PC-9 (cell line): Measurements from ENCODE around the gene TTC7B. TPM values are rescaled to one million over a fixed set of nuclear protein-coding genes. Genes with fewer than 3 reads are reported as not detected.

ENCODE experiments used
- BruUV-seq: library from RNA; stranded (reverse); fragments of 400-500 nt; replicated peaks from 2 replicates; lab custom pipeline; 2021; lab: Mats Ljungman, UMichigan
- CTCF ChIA-PET: fragments of 300-600 bp; sonication (Branson Sonifier 250); formaldehyde crosslinking; loops from one replicate; lab custom pipeline; 2022; ENCODE audit warnings: antibody characterized with exemption; lab: Charles Lee
- POLR2A ChIA-PET: fragments of 300-600 bp; sonication (Branson Sonifier 250); formaldehyde crosslinking; loops from one replicate; lab custom pipeline; 2022; ENCODE audit warnings: antibody characterized with exemption; ENCODE audit not compliant: unreplicated experiment; lab: Charles Lee
- DNase-seq, 2 experiments: peaks; one replicate each; pipeline versions ENCODE4 v3.0.0 to v3.0.0-alpha.2; 2015 to 2022; ENCODE audit warnings: mixed read lengths in 1 of 2
- H2AFZ ChIP-seq: fragments of 200-600 bp; sonication (generic); 2 replicates; pipeline ENCODE4 v1.8.1; 2017; ENCODE audit warnings: antibody characterized with exemption
- H3F3A ChIP-seq: fragments of 200-600 bp; sonication (generic); 2 replicates; pipeline ENCODE4 v1.8.1; 2017; ENCODE audit warnings: antibody characterized with exemption, mild to moderate bottlenecking, low read depth; ENCODE audit not compliant: insufficient read depth
- H3K27ac ChIP-seq: fragments of 200-600 bp; sonication (generic); 2 replicates; pipeline ENCODE4 v1.6.1; 2016; ENCODE audit warnings: mixed run types
- H3K27me3 ChIP-seq: fragments of 200-600 bp; sonication (generic); 2 replicates; pipeline ENCODE4 v1.6.1; 2016; ENCODE audit warnings: low read depth, mixed run types; ENCODE audit not compliant: insufficient read depth
- H3K36me3 ChIP-seq: fragments of 200-600 bp; sonication (generic); 2 replicates; pipeline ENCODE4 v1.6.1; 2016; ENCODE audit warnings: low read depth, mixed run types
- H3K4me1 ChIP-seq: fragments of 200-600 bp; sonication (generic); replicated peaks from 2 replicates; pipeline ENCODE4 v1.6.1; 2016; ENCODE audit warnings: mixed run types; ENCODE audit not compliant: insufficient read depth
- H3K4me2 ChIP-seq: fragments of 200-600 bp; sonication (generic); 2 replicates; pipeline ENCODE4 v1.6.1; 2017; ENCODE audit warnings: mixed run types
- H3K4me3 ChIP-seq: fragments of 200-600 bp; sonication (generic); 2 replicates; pipeline ENCODE4 v1.6.1; 2016; ENCODE audit warnings: mixed run types
- H3K79me2 ChIP-seq: fragments of 200-600 bp; sonication (generic); 2 replicates; pipeline ENCODE4 v1.6.1; 2017; ENCODE audit warnings: low read depth, mixed run types
- H3K9me2 ChIP-seq: fragments of 200-600 bp; sonication (generic); 2 replicates; pipeline ENCODE4 v1.8.1; 2017; ENCODE audit warnings: mild to moderate bottlenecking; ENCODE audit not compliant: insufficient read depth
- H3K9me3 ChIP-seq: fragments of 200-600 bp; sonication (generic); 2 replicates; pipeline ENCODE4 v1.8.1; 2016; ENCODE audit warnings: low read depth; ENCODE audit not compliant: insufficient read depth
- H4K20me1 ChIP-seq: fragments of 200-600 bp; sonication (generic); 2 replicates; pipeline ENCODE4 v1.8.1; 2017; ENCODE audit not compliant: insufficient read depth
- EZH2 ChIP-seq: fragments of 200-600 bp; sonication (generic); IDR thresholded peaks from 2 replicates; pipeline ENCODE4 v1.8.0; 2017; ENCODE audit warnings: antibody characterized with exemption, low read depth
- intact Hi-C: fragments of 100-400 bp; cut with micrococcal nuclease; formaldehyde crosslinking; loops from one replicate; pipeline ENCODE4 v1.10.0; 2022; ENCODE audit not compliant: unreplicated experiment
- total RNA-seq: library from RNA; stranded (reverse); gene quantifications from 2 replicates; pipeline ENCODE4 v1.2.3, GENCODE V29; 2021
- TF ChIP-seq, protein P1 (sequence below): fragments of 200-600 bp; sonication (generic); conservative IDR thresholded peaks from 2 replicates; pipeline ENCODE4 v1.6.1; 2017; ENCODE audit warnings: mixed run types, antibody characterized with exemption, mild to moderate bottlenecking, moderate library complexity

The TTC7B gene
- total RNA-seq, 1 experiment from 2014 or later, result 6.8 TPM

DNA sequence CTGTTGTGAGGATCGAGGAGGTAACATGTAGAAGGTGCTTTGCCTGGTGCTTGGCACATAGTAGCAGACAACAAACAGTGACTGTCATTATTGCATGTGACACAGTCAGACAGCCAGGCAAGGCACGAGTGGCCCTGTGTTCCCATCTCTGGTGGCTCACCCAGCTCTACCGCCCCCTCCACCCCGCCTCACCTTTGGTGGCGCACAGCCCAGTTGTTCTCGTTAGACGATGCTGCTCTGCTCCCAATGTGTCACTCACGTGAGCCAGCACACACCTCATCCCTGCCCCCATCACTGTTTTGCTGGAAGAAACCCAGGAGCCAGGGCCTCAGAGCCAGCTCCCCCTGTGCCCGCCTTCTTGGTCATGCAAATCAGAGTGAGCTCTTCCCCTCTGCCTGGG lies 306.1 kb downstream of the TTC7B start:
- 0 out of 2 replicates have a peak overlapping the region, but pooled peaks have one; percentile 12 for H3K27ac ChIP-seq
- no peaks in the 10 kb centered on the region for H3K9me3 ChIP-seq
- H3K9me2 ChIP-seq, result no peaks in the 10 kb centered on the region
- H3K4me2 ChIP-seq, result peak overlapping the region; percentile 68; the same call in 1 of the 2 replicates
- no peaks in the 10 kb centered on the region for H3K27me3 ChIP-seq
- H3K79me2 ChIP-seq, result no peaks in the 10 kb centered on the region
- H2AFZ ChIP-seq, result no peak overlapping the region
- intact Hi-C loops, result loop anchor here (1.0 to 10.0 kb wide), 4 partner anchors 14 to 555 kb away; partner anchors contain the start of gene RPS6KA5
- no peaks in the 10 kb centered on the region for H3K36me3 ChIP-seq
- H4K20me1 ChIP-seq, result no peaks in the 10 kb centered on the region
- H3K4me3 ChIP-seq, result no peak overlapping the region
- CTCF ChIA-PET, result no interaction called here
- peaks cover 69% of the 10 kb centered on the region for H3K4me1 ChIP-seq
- BruUV-seq, result no TSS peak
- POLR2A ChIA-PET, result no interaction called here
- peak; percentile 49 to 57 for DNase-seq
- no peak for TF ChIP-seq EZH2
- peaks cover 7% of the 10 kb centered on the region; the same call in 1 of the 2 replicates for H3F3A ChIP-seq

DNA sequence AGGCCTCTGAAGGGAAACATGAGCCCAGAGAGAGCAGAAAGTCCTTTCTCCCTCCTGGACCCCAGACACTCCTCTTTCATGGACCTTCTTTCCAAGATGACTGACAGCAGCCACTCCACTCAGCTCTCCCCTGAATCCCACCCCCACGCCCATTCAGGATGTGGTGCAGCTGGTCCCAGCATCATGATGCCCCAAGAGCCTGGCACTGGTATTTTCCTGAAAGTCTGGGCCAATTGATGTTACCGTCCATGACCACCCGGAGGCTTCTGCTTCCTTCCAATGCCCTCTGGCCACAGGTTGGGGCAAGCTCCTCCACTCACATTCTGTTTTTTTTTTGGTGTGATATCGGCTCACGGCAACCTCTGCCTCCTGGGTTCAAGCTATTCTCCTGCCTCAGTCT lies 306.8 kb downstream of the TTC7B start:
- POLR2A ChIA-PET, result no interaction called here
- BruUV-seq, result no TSS peak
- Histone ChIP-seq H2AFZ (no peak overlapping the region), H3K36me3 (no peaks in the 10 kb centered on the region), H3K4me2 (peak overlapping the region; percentile 68), H4K20me1 (no peaks in the 10 kb centered on the region), H3K9me3 (no peaks in the 10 kb centered on the region), H3K4me1 (peaks cover 69% of the 10 kb centered on the region), H3K9me2 (no peaks in the 10 kb centered on the region), H3F3A (peaks cover 7% of the 10 kb centered on the region; the same call in 1 of the 2 replicates), H3K4me3 (no peak overlapping the region), H3K27me3 (no peaks in the 10 kb centered on the region), H3K79me2 (no peaks in the 10 kb centered on the region), H3K27ac (0 out of 2 replicates have a peak overlapping the region, but pooled peaks have one; percentile 34)
- DNase-seq, result no peak
- intact Hi-C loops, result no loop called here
- TF ChIP-seq EZH2, result no peak
- TF ChIP-seq, protein P1, sequence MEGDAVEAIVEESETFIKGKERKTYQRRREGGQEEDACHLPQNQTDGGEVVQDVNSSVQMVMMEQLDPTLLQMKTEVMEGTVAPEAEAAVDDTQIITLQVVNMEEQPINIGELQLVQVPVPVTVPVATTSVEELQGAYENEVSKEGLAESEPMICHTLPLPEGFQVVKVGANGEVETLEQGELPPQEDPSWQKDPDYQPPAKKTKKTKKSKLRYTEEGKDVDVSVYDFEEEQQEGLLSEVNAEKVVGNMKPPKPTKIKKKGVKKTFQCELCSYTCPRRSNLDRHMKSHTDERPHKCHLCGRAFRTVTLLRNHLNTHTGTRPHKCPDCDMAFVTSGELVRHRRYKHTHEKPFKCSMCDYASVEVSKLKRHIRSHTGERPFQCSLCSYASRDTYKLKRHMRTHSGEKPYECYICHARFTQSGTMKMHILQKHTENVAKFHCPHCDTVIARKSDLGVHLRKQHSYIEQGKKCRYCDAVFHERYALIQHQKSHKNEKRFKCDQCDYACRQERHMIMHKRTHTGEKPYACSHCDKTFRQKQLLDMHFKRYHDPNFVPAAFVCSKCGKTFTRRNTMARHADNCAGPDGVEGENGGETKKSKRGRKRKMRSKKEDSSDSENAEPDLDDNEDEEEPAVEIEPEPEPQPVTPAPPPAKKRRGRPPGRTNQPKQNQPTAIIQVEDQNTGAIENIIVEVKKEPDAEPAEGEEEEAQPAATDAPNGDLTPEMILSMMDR, result no peak; the same call in 1 of the 2 replicates
- CTCF ChIA-PET, result no interaction called here

DNA sequence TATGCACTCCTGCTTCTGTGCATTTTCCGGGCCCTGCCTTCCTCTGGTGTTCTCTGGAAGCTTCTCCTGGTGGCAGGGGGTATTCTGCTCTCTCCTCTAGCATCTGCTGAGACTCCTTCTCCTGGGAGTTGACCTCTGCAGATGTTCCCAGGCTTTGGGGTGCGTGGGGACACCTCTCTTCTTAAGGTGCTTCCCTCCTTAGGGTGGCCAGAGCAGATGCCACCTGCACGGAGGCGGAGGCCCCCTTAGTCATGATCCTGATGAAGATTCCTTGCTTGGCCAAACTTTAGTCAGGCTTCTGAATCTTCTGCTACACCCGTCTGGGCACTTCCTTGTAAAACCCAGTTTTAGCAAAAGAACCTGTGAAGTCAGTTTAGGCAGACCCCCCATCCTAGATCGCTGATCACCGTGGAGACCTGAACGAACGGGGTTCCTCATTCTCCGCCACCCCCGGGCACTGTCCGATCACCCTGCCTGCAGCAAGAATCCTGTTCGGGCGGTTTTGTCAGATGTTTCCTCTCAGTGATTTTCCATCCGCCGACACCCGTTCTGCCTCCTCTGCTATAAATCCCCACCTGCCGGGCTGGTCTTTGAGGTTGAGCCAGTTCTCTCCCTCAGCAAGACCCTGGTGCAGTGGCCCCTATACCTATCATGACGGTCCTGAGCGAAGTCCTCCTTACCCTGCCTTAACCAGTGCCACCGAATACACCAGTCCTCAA lies 307.5 kb downstream of the TTC7B start:
- TF ChIP-seq EZH2, result no peak
- TF ChIP-seq, protein P1, result no peak
- Histone ChIP-seq H2AFZ (no peak overlapping the region), H3K4me1 (peaks cover 68% of the 10 kb centered on the region), H4K20me1 (no peaks in the 10 kb centered on the region), H3K9me2 (no peaks in the 10 kb centered on the region), H3K79me2 (no peaks in the 10 kb centered on the region), H3K4me2 (peak overlapping the region; percentile 68), H3K27me3 (no peaks in the 10 kb centered on the region), H3F3A (peaks cover 7% of the 10 kb centered on the region; the same call in 1 of the 2 replicates), H3K27ac (peak overlapping the region; percentile 67), H3K9me3 (no peaks in the 10 kb centered on the region), H3K4me3 (no peak overlapping the region), H3K36me3 (no peaks in the 10 kb centered on the region)
- intact Hi-C loops, result no loop called here
- ChIA-PET CTCF (no interaction called here), POLR2A (no interaction called here)
- no TSS peak for BruUV-seq
- peak; percentile 66 to 85 for DNase-seq
